Measurements from ENCODE around the gene THSD7B.

Gene THSD7B

DNA sequence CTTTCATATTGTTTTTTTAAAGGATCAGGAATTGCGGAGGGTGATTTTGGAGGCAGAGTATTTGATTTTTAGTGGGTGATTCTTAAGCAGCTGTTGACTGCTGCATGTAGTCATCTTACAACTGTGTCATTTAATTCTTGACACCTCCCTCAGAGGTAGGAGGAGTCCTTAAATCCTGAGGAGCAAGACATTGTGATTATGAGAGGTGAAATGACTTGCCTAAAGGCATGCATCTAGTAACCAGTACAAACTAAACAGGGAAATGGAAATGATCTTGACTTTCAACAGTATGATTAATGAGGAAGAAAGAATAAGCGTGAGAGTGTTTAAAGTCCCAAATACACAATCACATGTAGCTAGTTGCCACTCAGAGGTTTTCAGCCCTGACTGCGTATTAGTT is 440.7 kb downstream of the THSD7B start:
- Mint-ChIP-seq H3K4me3 (no peak overlapping the region), H3K27me3 (ENCODE audit: low read depth) (peaks cover 8% of the 10 kb centered on the region), H3K36me3 (ENCODE audit: low read depth) (no peaks in the 10 kb centered on the region), H3K4me1 (no peaks in the 10 kb centered on the region), H3K9me3 (no peaks in the 10 kb centered on the region), H3K27ac (peak overlapping the region in 1 of 3 experiments; percentile 99)
- TF ChIP-seq, protein P1, sequence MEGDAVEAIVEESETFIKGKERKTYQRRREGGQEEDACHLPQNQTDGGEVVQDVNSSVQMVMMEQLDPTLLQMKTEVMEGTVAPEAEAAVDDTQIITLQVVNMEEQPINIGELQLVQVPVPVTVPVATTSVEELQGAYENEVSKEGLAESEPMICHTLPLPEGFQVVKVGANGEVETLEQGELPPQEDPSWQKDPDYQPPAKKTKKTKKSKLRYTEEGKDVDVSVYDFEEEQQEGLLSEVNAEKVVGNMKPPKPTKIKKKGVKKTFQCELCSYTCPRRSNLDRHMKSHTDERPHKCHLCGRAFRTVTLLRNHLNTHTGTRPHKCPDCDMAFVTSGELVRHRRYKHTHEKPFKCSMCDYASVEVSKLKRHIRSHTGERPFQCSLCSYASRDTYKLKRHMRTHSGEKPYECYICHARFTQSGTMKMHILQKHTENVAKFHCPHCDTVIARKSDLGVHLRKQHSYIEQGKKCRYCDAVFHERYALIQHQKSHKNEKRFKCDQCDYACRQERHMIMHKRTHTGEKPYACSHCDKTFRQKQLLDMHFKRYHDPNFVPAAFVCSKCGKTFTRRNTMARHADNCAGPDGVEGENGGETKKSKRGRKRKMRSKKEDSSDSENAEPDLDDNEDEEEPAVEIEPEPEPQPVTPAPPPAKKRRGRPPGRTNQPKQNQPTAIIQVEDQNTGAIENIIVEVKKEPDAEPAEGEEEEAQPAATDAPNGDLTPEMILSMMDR (IDR thresholded peaks at IDR 0.05; ENCODE audit: unreplicated experiment in 3 of 3) = no peak

DNA sequence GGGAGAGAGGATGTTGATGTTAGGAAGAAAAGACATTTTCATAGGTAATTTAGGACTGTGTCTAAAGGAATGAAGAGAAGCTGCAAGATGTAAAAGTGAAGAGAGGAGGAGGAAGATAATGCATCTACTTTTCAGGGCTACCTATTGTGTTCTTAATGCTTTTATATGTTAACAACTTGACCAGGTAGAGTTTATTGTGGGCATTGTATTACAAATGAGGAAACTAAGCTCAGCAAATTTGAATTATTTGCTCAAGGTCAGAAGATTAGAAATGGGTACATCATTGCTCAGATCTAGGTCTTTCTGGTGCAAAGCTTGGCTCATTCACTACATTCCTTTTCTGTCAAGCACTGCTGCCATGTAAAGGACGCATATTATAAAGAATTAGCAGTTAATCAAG is 441.7 kb downstream of the THSD7B start:
- Mint-ChIP-seq H3K36me3 (ENCODE audit: low read depth) (no peaks in the 10 kb centered on the region), H3K27me3 (ENCODE audit: low read depth) (peaks cover 7% of the 10 kb centered on the region), H3K4me1 (no peaks in the 10 kb centered on the region), H3K27ac (peak overlapping the region; percentile 58 to 99 (median 95)), H3K4me3 (no peak overlapping the region), H3K9me3 (no peaks in the 10 kb centered on the region)
- TF ChIP-seq, protein P1 (IDR thresholded peaks at IDR 0.05; ENCODE audit: unreplicated experiment in 3 of 3) = no peak

DNA sequence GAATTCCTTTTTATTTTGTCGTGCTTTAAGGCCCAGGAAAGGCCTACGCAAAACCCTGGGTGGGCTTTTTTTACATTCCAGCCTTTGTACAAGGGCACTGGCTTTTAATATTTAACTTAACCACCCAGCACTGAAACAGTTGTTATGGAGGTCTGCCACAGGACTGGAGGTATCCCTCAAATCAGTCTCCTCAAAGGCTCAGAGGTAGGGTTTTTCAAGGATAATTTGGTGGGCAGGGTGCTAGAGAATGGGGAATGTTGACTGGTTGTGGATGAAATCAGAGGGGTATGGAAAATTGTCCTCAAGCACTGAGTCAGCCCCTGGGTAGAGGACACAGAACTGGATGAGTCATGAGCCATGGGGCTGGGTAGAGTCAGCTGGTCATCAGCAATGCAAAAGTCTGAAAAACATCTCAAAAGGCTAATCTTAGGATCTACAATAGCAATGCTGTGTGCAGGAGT is 443.1 kb downstream of the THSD7B start:
- no peaks in the 10 kb centered on the region for H3K27me3 Mint-ChIP-seq (ENCODE audit: low read depth)
- TF ChIP-seq, protein P1 (IDR thresholded peaks at IDR 0.05; ENCODE audit: unreplicated experiment in 3 of 3) = no peak
- no peaks in the 10 kb centered on the region for H3K4me1 Mint-ChIP-seq
- H3K9me3 Mint-ChIP-seq = no peaks in the 10 kb centered on the region
- H3K36me3 Mint-ChIP-seq (ENCODE audit: low read depth) = no peaks in the 10 kb centered on the region
- peak overlapping the region in 2 of 3 experiments; percentile 0 to 29 for H3K4me3 Mint-ChIP-seq
- peak overlapping the region; percentile 80 to 99 (median 95) for H3K27ac Mint-ChIP-seq

DNA sequence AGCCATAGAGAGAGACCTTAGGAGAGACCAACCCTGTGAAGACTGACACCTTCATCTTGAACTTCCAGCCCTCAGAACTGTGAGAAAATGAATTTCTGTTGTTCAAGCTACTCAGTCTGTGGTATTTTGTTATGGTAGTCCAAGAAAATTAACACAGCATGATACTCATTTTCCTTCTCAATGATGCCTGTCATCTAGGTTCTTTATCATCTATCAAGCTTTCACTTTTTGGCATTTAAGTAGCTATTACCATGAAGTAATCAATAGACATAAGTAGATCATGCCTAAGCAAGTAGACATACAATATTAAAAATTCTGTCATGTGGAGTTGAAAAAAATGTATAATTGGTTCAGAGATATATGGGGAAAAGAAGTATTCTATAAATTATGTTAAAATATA is 444.7 kb downstream of the THSD7B start:
- TF ChIP-seq, protein P1 (IDR thresholded peaks at IDR 0.05; ENCODE audit: unreplicated experiment in 3 of 3) = no peak
- Mint-ChIP-seq H3K36me3 (ENCODE audit: low read depth) (no peaks in the 10 kb centered on the region), H3K4me1 (no peaks in the 10 kb centered on the region)

DNA sequence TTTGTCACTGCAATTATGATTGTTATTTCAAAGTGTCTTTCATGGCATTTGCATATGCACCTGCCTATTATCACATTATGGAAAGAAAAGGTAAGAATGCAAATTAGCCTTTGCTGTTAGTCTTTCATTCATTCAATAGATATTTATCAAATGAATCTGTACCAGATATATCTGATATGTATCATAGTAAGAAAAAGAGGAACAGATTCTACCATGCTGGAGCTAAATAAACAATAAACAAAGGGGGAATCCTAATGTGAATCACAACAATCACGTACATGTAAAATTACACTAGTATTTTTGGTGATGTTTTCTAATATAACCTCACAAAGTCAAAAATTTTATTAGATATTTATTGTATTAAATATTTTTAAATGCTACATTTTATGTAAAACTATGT is 446.4 kb downstream of the THSD7B start:
- Mint-ChIP-seq H3K27me3 (ENCODE audit: low read depth) (no peaks in the 10 kb centered on the region), H3K36me3 (ENCODE audit: low read depth) (no peaks in the 10 kb centered on the region), H3K4me1 (no peaks in the 10 kb centered on the region), H3K9me3 (no peaks in the 10 kb centered on the region), H3K4me3 (no peak overlapping the region), H3K27ac (no peak overlapping the region)
- TF ChIP-seq, protein P1 (IDR thresholded peaks at IDR 0.05; ENCODE audit: unreplicated experiment in 3 of 3) = no peak

More for the DNA sequence above, 444.7 kb downstream of the THSD7B start:
- Mint-ChIP-seq H3K4me3 (no peak overlapping the region), H3K9me3 (no peaks in the 10 kb centered on the region), H3K27me3 (ENCODE audit: low read depth) (no peaks in the 10 kb centered on the region), H3K27ac (peak overlapping the region in 1 of 3 experiments; percentile 85)

GRCh38 chr2:137220438-137220993 is 455.2 kb downstream of the THSD7B start:
- Mint-ChIP-seq H3K27me3 (ENCODE audit: low read depth) (no peaks in the 10 kb centered on the region), H3K36me3 (ENCODE audit: low read depth) (no peaks in the 10 kb centered on the region), H3K27ac (no peak overlapping the region), H3K4me1 (no peaks in the 10 kb centered on the region), H3K4me3 (no peak overlapping the region), H3K9me3 (no peaks in the 10 kb centered on the region)
- TF ChIP-seq, protein P1 (IDR thresholded peaks at IDR 0.05; ENCODE audit: unreplicated experiment in 3 of 3) = no peak

Data from nephron (organoid).